Stimulated activated CD4-positive, alpha-beta T cell treated with anti-CD3 and anti-CD28 coated beads, TNF-alpha, amount 100 ng/mL, for 24 hours (primary cell): ENCODE measurements around the gene ZNF469.

ENCODE experiments used
- DNase-seq, 3 experiments: peaks; one replicate each; pipeline ENCODE4 v3.0.0-alpha.2; 2020; ENCODE audit warnings: low read depth in 3 of 3

ZNF469 gene

DNA sequence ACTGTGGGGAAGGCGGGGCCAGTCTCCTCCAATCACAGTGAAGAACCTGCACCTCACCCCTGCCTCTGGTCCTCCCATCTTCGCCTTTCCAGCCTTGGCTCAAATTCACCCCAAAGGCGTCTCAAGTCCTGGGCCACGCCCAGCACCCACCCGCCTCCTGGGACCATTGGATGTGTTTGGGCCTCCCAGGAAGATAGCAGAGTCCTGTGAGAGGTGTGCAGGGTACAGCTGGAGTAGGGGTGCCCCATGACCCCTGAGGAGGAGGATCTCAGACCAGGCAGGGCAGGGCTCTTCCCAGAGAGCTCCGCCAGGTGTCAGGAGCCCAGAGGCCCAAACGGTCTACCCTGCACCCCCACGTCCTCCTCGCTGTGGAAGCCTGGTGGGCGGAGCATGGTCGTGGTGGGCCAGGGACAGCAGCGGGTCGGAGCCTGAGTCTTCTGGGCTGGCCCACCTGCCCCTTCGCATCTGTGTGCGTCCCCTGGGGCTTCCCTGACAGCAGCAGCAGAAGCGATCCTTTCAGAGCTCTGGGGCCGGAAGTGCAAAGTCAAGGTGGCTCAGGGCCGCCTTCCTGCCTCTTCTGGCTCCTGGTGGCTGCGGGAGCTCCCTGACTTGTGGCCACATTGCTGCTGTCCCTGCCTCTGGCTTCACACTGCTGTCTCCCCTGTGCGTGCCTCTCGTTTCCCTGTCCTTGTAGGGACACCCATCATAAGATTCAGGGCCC, 34.9 kb upstream of the ZNF469 start:
- DNase-seq, result peak in 1 of 3 experiments; percentile 12

DNA sequence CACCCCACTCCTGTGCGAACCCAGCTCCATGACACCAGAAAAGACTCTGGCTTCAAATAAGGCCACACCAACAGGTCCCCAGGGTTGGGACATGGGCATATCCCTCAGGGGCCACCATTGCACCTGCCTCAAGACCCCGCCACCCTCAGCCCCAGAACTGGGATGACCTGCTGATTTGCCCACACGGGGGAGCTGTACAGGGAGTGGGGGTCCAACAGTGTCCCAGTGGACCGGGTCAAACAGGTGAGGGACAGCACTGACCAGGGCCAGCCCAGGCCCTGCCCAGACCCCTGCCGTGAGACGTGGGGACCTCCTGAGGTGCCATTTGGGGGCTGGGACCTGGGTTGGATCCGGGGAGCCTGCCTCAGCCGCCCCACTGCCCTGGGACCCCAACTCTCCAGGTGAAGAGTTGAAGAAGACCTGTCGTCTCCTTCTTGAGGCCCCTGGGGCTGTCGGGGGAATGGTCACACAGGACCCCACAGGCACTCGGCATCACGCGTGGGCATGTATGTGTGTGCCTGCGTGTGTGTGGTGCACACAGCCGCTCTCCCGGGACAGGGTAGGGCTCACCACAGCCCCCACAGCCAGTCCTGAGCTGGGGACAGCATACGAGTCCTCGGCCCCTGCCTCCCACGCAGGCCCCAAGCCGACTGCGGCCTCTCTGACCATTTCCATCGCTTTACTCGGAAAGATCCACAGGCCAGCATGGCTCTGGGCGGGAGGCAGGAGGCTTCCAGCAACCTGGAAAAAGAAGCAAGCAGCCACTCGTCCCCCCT, 34.2 kb upstream of the ZNF469 start:
- no peak for DNase-seq

DNA sequence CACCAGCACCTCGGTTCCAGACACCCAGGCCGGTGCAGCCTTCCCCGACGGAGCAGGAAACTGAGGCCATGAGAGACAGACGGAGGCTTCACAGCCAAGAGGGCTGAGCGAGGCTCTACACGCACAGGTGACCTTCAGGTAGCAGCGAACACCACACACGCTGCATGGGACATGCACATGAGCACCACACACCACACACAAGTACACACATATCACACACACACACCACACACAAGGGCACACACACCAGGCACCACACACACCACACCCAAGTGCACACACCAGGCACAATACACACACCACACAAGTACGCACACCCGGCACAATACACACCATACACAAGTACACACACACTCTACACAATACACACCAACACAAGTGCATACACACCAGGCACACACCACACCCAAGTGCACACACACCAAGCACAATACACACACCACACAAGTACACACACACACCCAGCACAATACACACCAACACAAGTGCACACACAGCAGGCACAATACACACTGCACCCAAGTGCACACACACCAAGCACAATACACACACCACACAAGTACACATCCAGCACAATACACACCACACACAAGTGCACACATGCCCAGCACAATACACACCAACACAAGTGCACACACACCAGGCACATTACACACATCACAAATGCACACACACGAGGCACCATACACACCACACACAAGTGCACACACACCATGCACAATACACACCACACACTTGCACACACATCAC, 33.4 kb upstream of the ZNF469 start:
- no peak for DNase-seq

DNA sequence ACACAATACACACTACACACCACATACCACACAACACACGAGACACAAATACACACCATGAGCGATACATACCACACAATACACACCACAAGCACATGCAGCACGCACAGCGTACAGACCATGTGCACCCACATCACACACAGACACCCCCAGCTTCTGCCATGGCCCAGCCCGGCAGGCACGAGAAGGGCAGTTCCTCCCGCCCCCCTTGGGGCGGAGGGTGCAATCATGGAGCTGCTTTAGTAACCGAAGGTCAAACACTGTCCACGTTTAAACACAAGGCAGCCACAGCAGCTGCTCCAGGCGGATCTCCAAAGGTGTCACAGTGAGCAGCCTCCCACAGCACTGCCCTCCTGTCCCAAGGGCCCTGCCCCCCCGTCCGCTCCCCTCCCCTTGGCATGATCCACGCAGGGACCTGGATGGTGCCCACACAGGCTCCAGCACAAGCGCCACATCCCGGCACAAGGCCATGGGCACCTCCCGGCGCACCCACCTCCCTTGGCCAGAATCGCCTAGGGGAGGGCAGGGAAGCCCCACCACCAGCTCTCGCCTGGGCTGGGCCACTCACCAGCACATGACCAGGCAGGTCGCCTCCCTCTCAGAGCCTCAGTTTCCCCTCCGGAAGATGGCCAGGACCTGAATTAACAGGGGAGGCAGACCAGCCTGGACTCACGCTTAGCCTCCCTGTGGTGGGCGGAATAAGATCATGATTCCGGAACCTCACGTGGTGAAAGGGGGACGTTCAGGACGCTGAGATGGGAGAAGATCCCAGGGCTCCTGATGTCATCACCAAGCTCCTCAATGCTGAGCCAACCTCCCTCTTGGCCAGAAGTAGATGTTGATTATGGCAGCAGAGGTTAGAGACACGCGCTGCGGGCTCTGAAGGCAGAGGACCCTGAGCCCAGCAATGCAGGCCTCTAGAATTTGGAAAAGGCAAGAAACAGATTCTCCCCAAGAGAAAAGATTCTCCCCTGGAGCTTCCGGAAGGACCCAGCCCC, 32.6 kb upstream of the ZNF469 start:
- DNase-seq, result no peak

DNA sequence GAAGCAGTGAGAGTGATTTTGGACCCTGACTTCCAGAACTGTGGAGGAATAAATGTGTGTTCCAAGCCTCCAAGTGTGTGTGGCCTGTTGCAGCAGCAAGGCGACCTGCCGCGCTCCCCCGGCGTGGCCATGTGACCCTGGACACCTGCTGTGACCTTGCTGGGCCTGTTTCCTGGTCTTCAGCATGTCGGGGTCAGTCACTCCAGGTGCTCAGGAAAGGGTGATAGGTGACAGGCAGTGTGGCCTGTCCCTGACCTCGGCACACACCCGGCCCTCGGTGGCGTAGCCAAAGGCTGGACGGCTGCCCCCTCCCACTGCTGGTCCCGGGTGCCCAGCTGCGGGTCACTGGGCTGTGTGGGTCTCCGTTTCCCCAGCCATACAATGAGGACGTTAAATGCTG, 31.8 kb upstream of the ZNF469 start:
- no peak for DNase-seq

DNA sequence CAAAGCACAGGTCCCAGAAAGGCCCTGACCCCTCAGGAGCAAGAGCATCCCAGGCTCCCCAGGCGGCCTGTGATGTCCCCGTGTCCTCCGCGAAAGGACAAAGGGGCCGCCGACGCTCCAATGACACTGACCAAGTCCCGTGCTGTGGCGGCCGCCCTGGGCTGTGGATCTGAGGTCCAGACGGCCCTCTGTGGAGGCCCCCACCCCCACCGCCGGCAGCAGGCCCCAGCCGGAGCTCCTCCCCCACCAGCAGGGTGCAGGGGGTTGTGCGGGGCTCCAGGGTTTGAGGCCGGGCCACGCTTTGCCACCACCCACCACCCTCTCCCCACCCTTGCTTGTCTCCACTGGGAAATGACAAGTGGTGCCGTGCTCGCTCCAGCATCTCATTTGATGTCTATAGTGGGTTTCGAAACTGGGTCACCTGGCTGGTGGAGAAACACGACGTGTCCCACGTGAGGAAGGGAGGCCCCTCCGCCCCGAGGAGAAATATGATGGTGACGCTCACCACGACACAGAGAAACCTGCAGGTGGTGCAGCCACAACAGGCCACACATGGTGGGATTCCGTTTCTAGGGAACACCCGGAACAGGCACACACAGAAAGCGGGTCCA, 31.2 kb upstream of the ZNF469 start:
- no peak for DNase-seq

DNA sequence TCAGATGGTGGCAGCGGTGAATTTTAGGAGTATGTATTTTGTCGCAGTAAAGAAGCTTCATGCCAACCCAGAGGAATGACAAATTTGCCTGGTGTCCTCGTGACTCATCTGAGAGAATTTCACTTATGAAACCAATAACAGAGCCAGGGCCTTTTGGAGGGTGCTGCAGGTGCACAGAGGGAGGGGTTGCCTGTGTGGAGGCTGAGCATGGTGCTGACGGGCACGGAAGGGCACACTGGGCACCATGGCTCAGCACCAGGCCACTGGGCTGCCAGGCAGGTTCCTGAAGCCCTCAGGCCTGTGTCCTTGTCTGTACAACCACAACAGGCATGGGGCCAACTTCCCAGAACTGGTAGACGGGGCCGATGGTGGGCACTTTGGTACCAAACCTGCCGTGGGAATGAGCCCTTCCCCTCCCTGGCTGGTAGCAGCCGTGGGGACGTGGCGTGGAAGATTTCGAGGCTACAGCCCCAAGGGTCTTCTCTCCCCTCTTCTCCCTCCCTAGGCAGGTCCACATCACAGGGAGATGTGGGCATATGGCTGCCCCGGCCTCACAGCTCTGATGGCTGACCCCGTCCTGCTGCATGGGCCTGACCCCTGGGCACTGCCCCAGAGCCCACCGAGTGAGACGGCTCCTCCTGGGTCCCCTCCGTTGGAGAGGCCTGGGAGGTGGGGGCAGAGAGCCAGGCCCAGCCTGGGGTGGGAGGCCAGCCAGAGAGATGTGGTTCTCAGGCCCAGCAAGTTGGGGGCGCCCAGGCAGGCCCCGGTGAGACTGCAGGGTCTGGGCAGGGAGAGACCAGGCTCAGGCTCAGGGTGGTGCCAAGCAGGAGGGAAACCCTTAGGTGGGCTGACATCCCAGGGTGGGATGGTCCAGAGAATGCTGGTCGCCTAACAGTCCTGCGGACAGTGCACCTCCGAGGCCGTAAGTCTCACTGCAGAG, 30.2 kb upstream of the ZNF469 start:
- DNase-seq, result no peak

DNA sequence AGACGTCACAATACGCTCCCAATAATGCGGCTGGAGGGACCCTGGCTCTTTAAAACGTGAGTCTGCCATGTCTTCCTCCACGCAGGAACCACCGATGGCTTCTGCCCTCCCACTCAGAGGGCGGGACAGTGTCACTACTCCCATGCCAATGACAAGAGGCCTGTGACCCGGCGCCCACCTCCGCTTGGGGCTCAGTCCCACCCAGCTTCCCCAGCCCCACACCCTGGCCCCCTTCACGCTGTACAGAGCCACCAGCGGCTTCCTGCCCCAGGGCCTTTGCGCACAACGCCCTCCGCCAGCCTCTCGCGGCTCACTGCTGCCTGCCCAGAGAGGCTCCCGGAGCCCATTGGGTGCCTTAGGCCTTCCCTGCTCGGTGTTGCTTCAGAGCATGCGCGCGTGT, 29.5 kb upstream of the ZNF469 start:
- no peak for DNase-seq

DNA sequence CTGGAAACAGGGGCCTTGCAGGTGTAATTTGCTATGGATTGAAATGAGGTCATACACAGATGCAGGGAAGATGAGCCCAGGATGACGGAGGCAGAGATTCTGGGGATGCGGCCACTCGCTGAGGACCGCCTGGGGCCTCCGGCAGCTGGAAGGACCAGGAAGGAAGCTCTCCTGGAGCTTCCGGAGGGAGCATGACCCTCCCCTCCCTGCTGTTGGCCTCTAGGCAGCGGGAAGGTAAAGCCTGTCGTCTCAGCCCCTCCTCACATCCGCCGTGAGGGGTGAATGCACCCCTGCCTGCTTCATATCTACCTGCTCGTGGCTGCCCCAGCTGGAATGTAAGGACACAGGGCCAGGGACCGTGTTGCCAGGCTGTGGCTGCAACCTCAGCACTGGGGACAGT, 29.1 kb upstream of the ZNF469 start:
- DNase-seq, result no peak

DNA sequence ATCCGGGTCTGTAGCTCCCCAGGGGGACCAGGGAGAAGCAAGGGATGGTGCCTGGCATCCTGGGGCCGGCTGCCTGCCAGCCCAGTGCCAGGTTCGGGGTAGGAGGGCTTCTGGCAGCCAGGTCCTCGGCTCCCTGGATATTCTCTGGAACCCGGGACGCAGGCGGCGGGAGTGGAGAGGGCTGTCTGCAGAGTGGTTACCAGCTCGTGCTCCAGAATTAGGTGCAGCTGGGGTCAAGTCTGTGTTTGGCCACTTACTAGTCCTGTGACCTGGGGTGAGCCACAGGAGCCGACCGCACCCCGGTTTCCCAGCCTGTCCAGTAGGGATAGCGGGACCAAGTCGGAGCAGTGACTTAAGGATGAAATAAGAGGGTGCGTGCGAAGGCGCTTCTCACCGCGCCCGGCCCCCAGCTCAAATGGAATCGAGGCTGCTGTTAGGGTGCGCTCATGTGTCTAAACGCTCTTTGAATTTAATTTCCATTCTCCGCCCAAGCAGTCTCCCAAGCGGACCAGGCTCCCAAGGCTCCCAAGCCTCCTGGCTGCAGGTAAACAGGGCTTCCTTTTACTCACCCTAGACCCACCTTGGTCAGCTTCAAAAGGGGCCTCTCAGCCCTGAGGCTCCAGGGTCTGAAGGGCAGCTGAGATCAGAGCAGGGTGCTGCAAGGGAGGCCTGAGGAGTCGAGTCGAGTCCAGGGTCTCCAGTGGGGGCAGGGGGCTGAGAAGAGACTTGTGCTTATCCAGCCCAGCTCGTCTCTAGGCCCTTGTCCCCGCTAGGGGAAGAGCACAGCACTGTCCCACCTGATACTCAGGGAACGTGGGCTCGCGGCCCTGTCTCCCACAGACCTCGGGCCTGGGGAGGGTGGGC, 28.3 kb upstream of the ZNF469 start:
- no peak for DNase-seq

DNA sequence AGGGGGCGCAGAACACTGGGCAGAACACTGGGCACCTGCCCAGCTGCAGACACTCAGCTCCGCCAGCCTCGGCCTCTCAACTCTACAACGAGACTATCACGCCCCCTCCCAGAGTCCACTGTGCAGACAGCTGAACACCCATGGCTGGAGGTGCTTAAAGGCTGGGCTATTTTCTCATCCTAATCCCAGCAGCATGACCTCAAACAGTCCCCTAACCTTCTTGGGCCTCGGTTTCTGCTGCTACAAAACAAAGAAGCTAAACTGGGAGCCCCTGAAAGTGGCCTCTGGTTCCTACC, 27.7 kb upstream of the ZNF469 start:
- no peak for DNase-seq

DNA sequence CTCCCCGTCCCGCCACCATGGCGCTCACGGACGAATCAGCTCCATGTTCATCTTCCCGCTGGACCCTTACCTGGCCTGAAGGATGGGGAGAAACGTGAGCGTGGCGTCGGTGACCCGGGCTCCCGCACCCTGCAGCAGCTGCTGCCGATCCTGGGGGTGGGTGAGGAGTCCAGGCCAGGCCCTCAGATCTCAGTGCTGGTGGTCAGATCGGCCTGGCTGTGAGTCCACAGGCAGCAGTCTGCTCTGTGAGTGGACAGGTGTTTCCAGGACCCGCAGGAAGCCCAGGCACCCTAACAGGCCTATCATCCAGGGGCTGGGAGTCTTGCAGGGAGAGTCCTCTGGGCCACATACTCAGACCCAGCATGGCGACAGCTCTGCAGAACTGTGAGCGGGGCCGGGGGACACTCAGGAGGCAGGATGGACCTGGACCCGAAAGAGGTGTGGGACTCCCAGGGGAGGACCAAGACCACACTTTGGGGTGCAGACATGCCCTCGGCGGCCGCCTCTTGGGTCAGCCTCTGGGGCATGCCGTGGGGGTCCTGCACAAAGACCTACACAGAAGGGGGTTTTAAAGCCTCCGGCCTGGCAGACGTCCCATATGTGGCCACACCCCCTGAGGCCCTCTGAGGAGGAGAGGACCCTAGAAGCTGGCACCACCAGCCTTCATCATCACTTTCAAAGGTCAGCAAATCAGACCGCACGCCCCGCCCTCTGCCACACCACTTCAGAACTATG, 27.2 kb upstream of the ZNF469 start:
- DNase-seq, result no peak

DNA sequence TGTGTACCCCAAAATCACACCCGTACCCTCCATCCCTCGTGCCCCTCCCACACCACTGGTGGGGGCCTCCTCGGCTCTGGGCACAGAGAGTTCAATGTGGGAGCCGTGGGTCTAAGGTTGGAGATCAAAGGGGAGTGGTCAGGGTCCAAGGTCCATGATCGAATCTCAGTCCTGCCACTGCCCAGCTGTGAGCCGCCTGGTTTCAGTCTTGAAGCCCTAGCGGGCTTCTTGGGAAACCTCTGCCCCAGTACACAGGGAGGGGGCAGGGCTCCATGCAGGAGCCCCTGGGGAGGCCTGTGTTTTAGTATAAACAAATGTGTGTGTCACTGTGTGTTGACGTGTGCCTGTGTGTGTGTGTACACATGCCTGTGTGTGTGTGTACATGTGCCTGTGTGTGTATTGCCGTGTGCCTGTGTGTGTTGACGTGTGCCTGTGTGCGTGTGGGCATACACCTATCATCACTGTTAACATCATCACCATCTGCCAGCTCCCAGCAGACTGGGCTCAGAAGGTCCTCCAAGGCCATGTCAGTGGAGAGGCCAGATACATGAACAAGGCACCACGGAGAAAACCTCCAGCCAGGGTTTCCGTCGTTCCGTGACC, 26.5 kb upstream of the ZNF469 start:
- DNase-seq, result no peak

DNA sequence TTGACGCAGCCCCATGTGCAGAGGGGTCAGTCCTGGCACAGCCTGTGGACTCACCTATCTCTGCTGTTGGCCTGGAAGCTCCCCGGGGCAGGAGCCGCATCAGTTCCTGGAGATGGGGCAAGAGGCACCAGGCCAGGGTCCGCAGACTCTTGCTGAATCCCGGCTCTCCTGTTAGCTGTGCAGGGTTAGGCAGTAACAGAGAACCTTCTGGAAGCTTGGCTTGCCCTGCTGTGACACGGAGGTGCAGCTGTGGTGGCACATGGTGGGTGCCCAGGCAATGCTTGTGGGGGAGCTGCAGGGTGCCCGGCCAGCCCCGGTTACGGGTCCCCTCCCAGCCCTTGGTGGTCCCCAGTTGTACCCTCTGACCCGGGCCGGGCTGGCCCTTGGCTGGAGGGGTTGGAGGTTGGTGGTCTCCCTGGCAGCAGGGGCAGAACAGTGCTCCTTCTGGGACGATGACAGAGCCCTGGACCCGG, 26.0 kb upstream of the ZNF469 start:
- no peak for DNase-seq

DNA sequence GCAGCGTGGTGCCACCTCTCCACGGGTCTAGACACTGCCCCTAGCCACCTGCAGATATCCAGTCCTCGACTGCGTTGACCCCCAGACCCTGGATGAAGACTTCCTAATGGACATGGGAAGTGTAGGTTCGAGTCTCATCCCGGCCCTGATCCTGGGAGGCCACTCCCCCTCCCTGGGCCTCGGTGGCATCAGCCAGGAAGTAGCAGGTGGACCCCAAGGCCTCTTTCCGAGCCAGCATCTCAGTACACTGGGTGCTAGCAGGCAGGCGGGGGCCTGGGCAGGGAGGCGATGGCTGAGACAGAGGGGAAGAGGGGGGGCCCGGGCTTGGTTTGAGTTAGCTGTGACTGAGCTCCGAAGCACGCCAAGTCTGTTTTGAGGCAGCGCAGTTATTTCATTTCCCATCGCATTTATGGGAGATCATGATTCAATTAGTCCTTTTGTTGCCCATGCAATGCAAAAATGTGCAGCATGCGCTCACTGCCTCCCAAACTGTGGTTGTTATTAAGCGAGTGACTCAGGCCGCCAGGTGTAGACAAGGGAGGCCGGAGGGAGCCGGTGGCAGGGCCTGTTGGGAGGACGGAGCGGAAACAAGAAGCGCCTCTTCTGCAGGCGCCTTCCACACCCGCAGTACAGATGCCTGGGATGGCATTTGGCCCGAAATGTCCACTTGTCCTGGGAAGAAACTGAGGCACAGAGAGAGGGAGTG, 25.3 kb upstream of the ZNF469 start:
- DNase-seq, result no peak

DNA sequence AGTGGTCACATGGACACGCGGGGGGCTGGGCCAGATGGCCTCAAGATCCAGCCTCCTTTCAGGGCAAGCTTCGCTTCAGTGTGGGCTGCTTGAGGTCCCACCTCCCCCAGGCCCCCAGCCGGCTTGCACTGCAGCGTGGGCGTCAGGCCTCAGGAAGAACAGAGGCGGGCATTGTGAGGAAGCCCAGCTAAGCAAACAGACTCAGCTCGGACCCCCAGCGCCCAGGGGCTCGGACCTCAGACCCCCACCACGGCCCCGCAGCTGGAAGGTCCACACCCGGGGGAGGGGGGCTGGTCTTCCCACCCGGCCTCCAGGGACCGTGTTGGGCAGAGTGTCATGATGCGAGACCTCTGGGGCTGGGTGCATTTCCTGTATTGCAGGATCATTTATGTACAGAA, 24.7 kb upstream of the ZNF469 start:
- DNase-seq, result no peak

DNA sequence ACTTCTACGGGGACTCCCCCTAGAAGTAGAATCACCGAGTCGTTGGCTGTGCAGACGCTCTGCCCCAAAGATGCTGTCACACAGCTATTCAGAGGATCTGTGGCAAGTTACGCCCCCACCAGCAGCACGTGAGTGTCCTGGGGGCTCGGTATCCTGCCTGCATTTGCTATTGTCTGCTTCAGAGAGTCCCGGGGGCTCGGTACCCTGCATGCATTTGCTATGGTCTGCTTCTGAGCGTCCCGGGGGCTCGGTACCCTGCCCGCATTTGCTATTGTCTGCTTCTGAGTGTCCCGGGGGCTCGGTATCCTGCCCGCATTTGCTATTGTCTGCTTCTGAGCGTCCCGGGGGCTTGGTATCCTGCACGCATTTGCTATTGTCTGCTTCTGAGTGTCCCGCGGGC, 23.8 kb upstream of the ZNF469 start:
- DNase-seq, result no peak
